PC-3 (cell line): ENCODE data around the gene RHBG. TPM values are rescaled to one million over a fixed set of nuclear protein-coding genes. Genes with fewer than 3 reads are reported as not detected.

ENCODE experiments used
- ATAC-seq: fragments of 200-7000 bp; cut with Tn5 transposase; 2 replicates; pipeline ENCODE4 v1.9.1; 2020; ENCODE audit warnings: mild to moderate bottlenecking, moderate library complexity
- BruUV-seq: library from RNA; stranded (reverse); fragments of 400-500 nt; replicated peaks from 2 replicates; lab custom pipeline; 2021; lab: Mats Ljungman, UMichigan
- CTCF ChIA-PET: fragments of 300-600 bp; sonication (Branson Sonifier 250); formaldehyde crosslinking; loops from one replicate; lab custom pipeline; 2022; ENCODE audit warnings: antibody characterized with exemption; lab: Charles Lee
- POLR2A ChIA-PET: fragments of 300-600 bp; sonication (Branson Sonifier 250); formaldehyde crosslinking; loops from one replicate; lab custom pipeline; 2022; ENCODE audit warnings: antibody characterized with exemption; ENCODE audit not compliant: unreplicated experiment; lab: Charles Lee
- DNase-seq: peaks from one replicate; pipeline ENCODE4 v3.0.0-alpha.2; 2015
- H2AFZ ChIP-seq: fragments of 300-600 bp; sonication (generic); 2 replicates; pipeline ENCODE4 v1.6.0; 2016; ENCODE audit warnings: antibody characterized with exemption, low read length
- H3F3A ChIP-seq: fragments of 300-600 bp; sonication (generic); one replicate; pipeline ENCODE4 v1.6.0; 2017; ENCODE audit warnings: antibody characterized with exemption, low read length, control low read depth, mild to moderate bottlenecking; ENCODE audit not compliant: unreplicated experiment
- H3K27ac ChIP-seq: fragments of 300-600 bp; sonication (generic); 2 replicates; pipeline ENCODE4 v1.5.1; 2016; ENCODE audit warnings: mild to moderate bottlenecking, low read length
- H3K27me3 ChIP-seq: fragments of 300-600 bp; sonication (generic); 2 replicates; pipeline ENCODE4 v1.6.1; 2016; ENCODE audit warnings: low read length, mixed read lengths
- H3K36me3 ChIP-seq: fragments of 300-600 bp; sonication (generic); 2 replicates; pipeline ENCODE4 v1.6.1; 2016; ENCODE audit warnings: low read depth, mixed run types, low read length, mixed read lengths
- H3K4me1 ChIP-seq: fragments of 300-600 bp; sonication (generic); 2 replicates; pipeline ENCODE4 v1.5.1; 2016; ENCODE audit warnings: low read length; ENCODE audit not compliant: insufficient read depth
- H3K4me2 ChIP-seq: fragments of 300-600 bp; sonication (generic); 2 replicates; pipeline ENCODE4 v1.6.0; 2016; ENCODE audit warnings: low read length
- H3K4me3 ChIP-seq: fragments of 300-600 bp; sonication (generic); 2 replicates; pipeline ENCODE4 v1.5.1; 2016; ENCODE audit warnings: mild to moderate bottlenecking, low read length, mixed read lengths
- H3K79me2 ChIP-seq: fragments of 300-600 bp; sonication (generic); 2 replicates; pipeline ENCODE4 v1.6.1; 2017; ENCODE audit warnings: low read length, mixed read lengths
- H3K9ac ChIP-seq: fragments of 300-600 bp; sonication (generic); 2 replicates; pipeline ENCODE4 v1.6.0; 2016; ENCODE audit warnings: mild to moderate bottlenecking, low read length
- H3K9me2 ChIP-seq: fragments of 300-600 bp; sonication (generic); replicated peaks from 2 replicates; pipeline ENCODE4 v1.6.1; 2016; ENCODE audit warnings: mixed run types, low read length, mixed read lengths
- H3K9me3 ChIP-seq: fragments of 300-600 bp; sonication (generic); 2 replicates; pipeline ENCODE4 v1.6.1; 2016; ENCODE audit warnings: low read length, mixed read lengths
- H4K20me1 ChIP-seq: fragments of 300-600 bp; sonication (generic); 2 replicates; pipeline ENCODE4 v1.6.1; 2016; ENCODE audit warnings: low read length, mixed read lengths
- EZH2 ChIP-seq: fragments of 300-600 bp; sonication (generic); IDR thresholded peaks from one replicate; pipeline ENCODE4 v1.6.1; 2017; ENCODE audit warnings: antibody characterized with exemption, mild to moderate bottlenecking, low read length; ENCODE audit not compliant: unreplicated experiment
- EZH2phosphoT487 ChIP-seq: fragments of 300-600 bp; sonication (generic); IDR thresholded peaks from 2 replicates; pipeline ENCODE4 v1.6.1; 2018; ENCODE audit warnings: mild to moderate bottlenecking, antibody characterized with exemption, low read length, borderline replicate concordance
- intact Hi-C: fragments of 100-400 bp; cut with micrococcal nuclease; formaldehyde crosslinking; loops from 2 replicates; pipeline ENCODE4 v1.9.0; 2023
- total RNA-seq: library from RNA; depleted of rRNA; stranded (reverse); fragments of >200 nt; gene quantifications from 2 replicates; pipeline ENCODE4 v1.2.3, GENCODE V29; 2014
- TF ChIP-seq, protein P1 (sequence below): fragments of 300-600 bp; sonication (generic); conservative IDR thresholded peaks from 2 replicates; pipeline ENCODE4 v1.5.1; 2017; ENCODE audit warnings: antibody characterized with exemption, low read depth, mild to moderate bottlenecking, low read length

Gene RHBG
- total RNA-seq, 1 experiment from 2014 or later = 0.26 TPM

- intact Hi-C loops = loop anchor here (1.0 kb wide), 1 partner anchor 60 kb away; no protein-coding TSS in a partner anchor
- Histone ChIP-seq H3K79me2 (no peaks in the 10 kb centered on the region), H3F3A (no peaks in the 10 kb centered on the region), H4K20me1 (no peaks in the 10 kb centered on the region), H3K4me3 (no peak overlapping the region), H3K36me3 (no peaks in the 10 kb centered on the region), H3K9me3 (no peaks in the 10 kb centered on the region), H3K27ac (no peak overlapping the region), H3K27me3 (no peaks in the 10 kb centered on the region), H3K9me2 (no peaks in the 10 kb centered on the region), H3K4me1 (peaks cover 8% of the 10 kb centered on the region; the same call in 1 of the 2 replicates), H2AFZ (no peak overlapping the region), H3K4me2 (no peak overlapping the region), H3K9ac (no peak overlapping the region)
- no TSS peak for BruUV-seq
- CTCF ChIA-PET = interaction anchor here (1.6 kb wide), 1 partner anchor 61 kb away, joined by 97 read pairs; no protein-coding TSS in a partner anchor
- TF ChIP-seq EZH2phosphoT487 = no peak
- TF ChIP-seq, protein P1, sequence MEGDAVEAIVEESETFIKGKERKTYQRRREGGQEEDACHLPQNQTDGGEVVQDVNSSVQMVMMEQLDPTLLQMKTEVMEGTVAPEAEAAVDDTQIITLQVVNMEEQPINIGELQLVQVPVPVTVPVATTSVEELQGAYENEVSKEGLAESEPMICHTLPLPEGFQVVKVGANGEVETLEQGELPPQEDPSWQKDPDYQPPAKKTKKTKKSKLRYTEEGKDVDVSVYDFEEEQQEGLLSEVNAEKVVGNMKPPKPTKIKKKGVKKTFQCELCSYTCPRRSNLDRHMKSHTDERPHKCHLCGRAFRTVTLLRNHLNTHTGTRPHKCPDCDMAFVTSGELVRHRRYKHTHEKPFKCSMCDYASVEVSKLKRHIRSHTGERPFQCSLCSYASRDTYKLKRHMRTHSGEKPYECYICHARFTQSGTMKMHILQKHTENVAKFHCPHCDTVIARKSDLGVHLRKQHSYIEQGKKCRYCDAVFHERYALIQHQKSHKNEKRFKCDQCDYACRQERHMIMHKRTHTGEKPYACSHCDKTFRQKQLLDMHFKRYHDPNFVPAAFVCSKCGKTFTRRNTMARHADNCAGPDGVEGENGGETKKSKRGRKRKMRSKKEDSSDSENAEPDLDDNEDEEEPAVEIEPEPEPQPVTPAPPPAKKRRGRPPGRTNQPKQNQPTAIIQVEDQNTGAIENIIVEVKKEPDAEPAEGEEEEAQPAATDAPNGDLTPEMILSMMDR = no peak
- no peak for TF ChIP-seq EZH2
- ATAC-seq (no peak), DNase-seq (no peak)
- POLR2A ChIA-PET = interaction anchor here (0.6 kb wide), 1 partner anchor 47 kb away, joined by 3 read pairs; no protein-coding TSS in a partner anchor
These were observed 15.6 kb downstream of the RHBG start for GRCh38 chr1:156384658-156385057.

GRCh38 chr1:156385534-156386031 lies 16.6 kb downstream of the RHBG start:
- BruUV-seq = no TSS peak
- no peak overlapping the region for H2AFZ ChIP-seq
- H4K20me1 ChIP-seq = no peaks in the 10 kb centered on the region
- TF ChIP-seq, protein P1 = peak; percentile 99
- no peak for TF ChIP-seq EZH2phosphoT487
- TF ChIP-seq EZH2 = no peak
- ChIA-PET CTCF (interaction anchor here (0.5 to 1.6 kb wide), 26 partner anchors 10 to 357 kb away, joined by 3 to 97 read pairs (median 4); partner anchors contain the start of gene MEF2D), POLR2A (no interaction called here)
- no peak overlapping the region for H3K27ac ChIP-seq
- H3K9me2 ChIP-seq = no peaks in the 10 kb centered on the region
- no peak overlapping the region for H3K4me2 ChIP-seq
- H3K9me3 ChIP-seq = no peaks in the 10 kb centered on the region
- H3K36me3 ChIP-seq = no peaks in the 10 kb centered on the region
- intact Hi-C loops = loop anchor here (1.0 kb wide), 1 partner anchor 59 kb away; no protein-coding TSS in a partner anchor
- no peak overlapping the region for H3K4me3 ChIP-seq
- ATAC-seq = peak; percentile 48
- peaks cover 6% of the 10 kb centered on the region; the same call in 1 of the 2 replicates for H3K4me1 ChIP-seq
- peak; percentile 75 for DNase-seq
- no peaks in the 10 kb centered on the region for H3K27me3 ChIP-seq
- H3F3A ChIP-seq = no peaks in the 10 kb centered on the region
- H3K9ac ChIP-seq = no peak overlapping the region
- H3K79me2 ChIP-seq = no peaks in the 10 kb centered on the region
